ENCODE measurements around the gene PDCD1LG2. TPM values are rescaled to one million over a fixed set of nuclear protein-coding genes. Genes with fewer than 3 reads are reported as not detected.

PDCD1LG2 gene
- total RNA-seq, 2 experiments from 2014 or later = 0.11 to 0.17 TPM

- intact Hi-C loops (cut with DNase I, micrococcal nuclease) = no loop called here
- Histone ChIP-seq H3K36me3 (ENCODE audit: insufficient read depth, low read length) (no peaks in the 10 kb centered on the region), H3K4me1 (ENCODE audit: insufficient read depth, low read length) (peaks cover 2% of the 10 kb centered on the region), H3K27me3 (ENCODE audit: control insufficient read depth in 1 of 2, insufficient read depth in 2 of 2, low read length in 2 of 2) (no peaks in the 10 kb centered on the region), H3K9me3 (ENCODE audit: control insufficient read depth in 1 of 2, insufficient read depth in 1 of 2, low read length in 2 of 2) (no peaks in the 10 kb centered on the region), H3K4me3 (ENCODE audit: low read length) (no peak overlapping the region), H3K27ac (ENCODE audit: low read depth in 1 of 2, low read length in 2 of 2) (no peak overlapping the region)
- H3K27me3 Mint-ChIP-seq = no peaks in the 10 kb centered on the region
- no peaks in the 10 kb centered on the region for H3K4me1 Mint-ChIP-seq (ENCODE audit: low read depth)
- no peak overlapping the region for H3K27ac Mint-ChIP-seq
- ChIA-PET CTCF (no interaction called here), POLR2A (no interaction called here)
- ATAC-seq (ENCODE audit: poor library complexity) (no peak), DNase-seq (no peak)
- no peak for TF ChIP-seq CTCF (IDR thresholded peaks at IDR 0.05)
- peaks cover 9% of the 10 kb centered on the region for H3K9me3 Mint-ChIP-seq
- no peak overlapping the region for H3K4me3 Mint-ChIP-seq
- H3K36me3 Mint-ChIP-seq (ENCODE audit: low read depth) = no peaks in the 10 kb centered on the region
Measured at GRCh38 chr9:5499889-5500398, 10.4 kb upstream of the PDCD1LG2 start.

GRCh38 chr9:5500441-5501235, 9.7 kb upstream of the PDCD1LG2 start:
- no peak for TF ChIP-seq CTCF (IDR thresholded peaks at IDR 0.05)
- no peak for ATAC-seq (ENCODE audit: poor library complexity)
- intact Hi-C loops (cut with DNase I, micrococcal nuclease) = no loop called here
- H3K36me3 ChIP-seq (ENCODE audit: insufficient read depth, low read length) = no peaks in the 10 kb centered on the region
- Mint-ChIP-seq H3K36me3 (ENCODE audit: low read depth) (no peaks in the 10 kb centered on the region), H3K27me3 (no peaks in the 10 kb centered on the region), H3K9me3 (peaks cover 11% of the 10 kb centered on the region), H3K27ac (no peak overlapping the region), H3K4me3 (no peak overlapping the region), H3K4me1 (ENCODE audit: low read depth) (no peaks in the 10 kb centered on the region)
- H3K4me3 ChIP-seq (ENCODE audit: low read length) = no peak overlapping the region
- no peaks in the 10 kb centered on the region for H3K27me3 ChIP-seq (ENCODE audit: control insufficient read depth in 1 of 2, insufficient read depth in 2 of 2, low read length in 2 of 2)
- peaks cover 2% of the 10 kb centered on the region for H3K4me1 ChIP-seq (ENCODE audit: insufficient read depth, low read length)
- DNase-seq = no peak
- H3K27ac ChIP-seq (ENCODE audit: low read depth in 1 of 2, low read length in 2 of 2) = no peak overlapping the region
- ChIA-PET CTCF (no interaction called here), POLR2A (no interaction called here)
- no peaks in the 10 kb centered on the region for H3K9me3 ChIP-seq (ENCODE audit: control insufficient read depth in 1 of 2, insufficient read depth in 1 of 2, low read length in 2 of 2)

- Mint-ChIP-seq H3K9me3 (peaks cover 11% of the 10 kb centered on the region), H3K4me3 (no peak overlapping the region), H3K27ac (no peak overlapping the region), H3K27me3 (no peaks in the 10 kb centered on the region), H3K4me1 (ENCODE audit: low read depth) (no peaks in the 10 kb centered on the region), H3K36me3 (ENCODE audit: low read depth) (no peaks in the 10 kb centered on the region)
- no peak for TF ChIP-seq CTCF (IDR thresholded peaks at IDR 0.05)
- CTCF ChIA-PET = no interaction called here
- Histone ChIP-seq H3K27me3 (ENCODE audit: control insufficient read depth in 1 of 2, insufficient read depth in 2 of 2, low read length in 2 of 2) (no peaks in the 10 kb centered on the region), H3K9me3 (ENCODE audit: control insufficient read depth in 1 of 2, insufficient read depth in 1 of 2, low read length in 2 of 2) (no peaks in the 10 kb centered on the region), H3K4me3 (ENCODE audit: low read length) (no peak overlapping the region), H3K36me3 (ENCODE audit: insufficient read depth, low read length) (no peaks in the 10 kb centered on the region), H3K27ac (ENCODE audit: low read depth in 1 of 2, low read length in 2 of 2) (no peak overlapping the region), H3K4me1 (ENCODE audit: insufficient read depth, low read length) (peaks cover 2% of the 10 kb centered on the region)
- POLR2A ChIA-PET = no interaction called here
- ATAC-seq (ENCODE audit: poor library complexity) = no peak
- DNase-seq = no peak
- intact Hi-C loops (cut with DNase I, micrococcal nuclease) = no loop called here
Measured at GRCh38 chr9:5502553-5502952, 7.8 kb upstream of the PDCD1LG2 start.
